GM21526 (cell line): ENCODE measurements around the gene DZIP1L.
A peak's percentile ranks its signal among the peaks of the same experiment; 100 is the strongest.

Source experiments
- ATAC-seq: cut with Tn5 transposase; IDR thresholded peaks from one replicate; pipeline ENCODE4 v1.9.1; 2021; ENCODE audit warnings: moderate library complexity; ENCODE audit not compliant: unreplicated experiment, low FRiP score

The DZIP1L gene

DNA sequence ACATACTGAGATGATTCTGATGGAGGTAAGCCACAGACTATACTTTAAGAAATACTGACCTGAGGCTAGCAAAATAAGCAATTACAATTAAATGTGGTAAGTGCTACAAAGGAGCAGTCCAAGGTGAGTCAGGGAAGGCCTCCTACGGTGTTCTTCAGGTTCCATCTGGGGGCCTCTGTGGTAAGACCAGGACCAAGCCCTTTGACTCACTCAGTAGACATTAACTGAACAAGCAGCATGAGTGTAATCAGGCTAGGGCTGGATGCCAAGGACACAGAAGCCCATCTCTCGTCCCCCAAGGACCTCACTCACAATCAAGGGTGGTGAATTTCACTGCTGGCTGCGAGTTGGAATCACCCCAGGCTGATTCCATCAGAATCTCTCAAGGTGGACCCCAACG lies 37.3 kb downstream of the DZIP1L start:
- ATAC-seq, result no peak

DNA sequence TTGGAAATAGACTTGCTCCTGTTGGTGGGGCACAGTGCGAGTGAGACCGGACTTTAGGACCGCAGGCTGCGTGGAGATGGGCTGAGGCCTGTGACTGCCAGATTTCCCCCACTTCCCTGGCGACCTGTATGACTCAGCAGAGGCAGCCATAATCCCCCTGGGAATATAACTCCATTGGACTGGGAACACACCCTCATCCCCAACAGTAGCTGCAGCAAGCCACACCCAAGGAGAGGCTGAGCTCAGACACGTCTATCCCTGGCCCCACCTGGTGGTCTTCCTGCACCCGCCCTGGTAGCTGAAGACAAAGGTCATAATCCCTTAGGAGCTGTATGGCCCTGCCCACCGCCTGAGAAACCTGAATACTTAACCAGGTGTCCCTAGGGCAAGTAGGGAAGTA lies 42.6 kb downstream of the DZIP1L start:
- ATAC-seq, result no peak

DNA sequence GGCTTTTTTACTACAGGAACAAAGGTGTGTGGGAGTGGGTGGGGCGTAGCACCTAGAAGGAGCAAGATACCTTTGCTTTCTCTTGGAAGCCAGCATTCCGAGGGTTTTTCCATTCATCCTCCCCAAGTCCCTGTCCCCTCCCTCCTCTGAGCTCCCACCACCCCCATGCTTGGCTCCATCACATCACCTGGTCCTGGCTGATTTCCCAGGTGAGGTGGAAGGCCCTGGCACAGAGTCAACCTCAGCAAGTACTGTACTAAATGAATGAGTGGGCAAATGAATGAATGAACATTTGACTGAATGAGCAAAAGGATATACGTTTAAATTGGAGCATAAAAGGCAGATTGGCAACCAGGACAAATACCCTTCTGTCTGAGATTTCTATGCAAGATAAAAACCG lies 45.4 kb downstream of the DZIP1L start:
- no peak for ATAC-seq

DNA sequence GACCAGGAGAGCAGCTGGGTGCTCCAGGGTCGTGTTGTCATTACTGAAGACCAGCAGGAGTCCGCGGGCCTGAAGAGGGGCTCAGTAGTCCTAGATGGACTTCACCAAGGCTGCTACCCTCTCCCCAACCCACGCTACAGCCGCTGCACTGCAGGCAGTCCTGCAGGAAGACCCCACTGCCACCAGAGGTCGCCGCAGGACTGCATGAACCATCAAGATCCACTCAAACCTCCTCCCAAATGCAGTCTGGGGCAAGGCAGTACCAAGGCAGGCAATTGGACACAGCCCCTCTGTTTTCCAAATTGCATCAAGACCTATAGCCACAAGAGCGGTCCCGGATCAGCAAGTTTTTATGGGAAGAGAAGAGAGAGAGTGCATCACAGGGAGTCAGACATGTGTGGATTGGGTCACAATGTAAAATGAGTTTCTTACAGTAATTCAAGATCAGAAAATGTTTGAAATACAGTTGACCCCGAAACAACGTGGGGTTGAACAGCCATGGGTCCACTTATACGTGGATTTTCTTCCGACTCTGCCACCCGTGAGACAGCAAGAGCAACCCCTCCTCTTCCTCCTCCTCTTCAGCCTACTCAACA lies 46.7 kb downstream of the DZIP1L start:
- peak; percentile 83 for ATAC-seq

DNA sequence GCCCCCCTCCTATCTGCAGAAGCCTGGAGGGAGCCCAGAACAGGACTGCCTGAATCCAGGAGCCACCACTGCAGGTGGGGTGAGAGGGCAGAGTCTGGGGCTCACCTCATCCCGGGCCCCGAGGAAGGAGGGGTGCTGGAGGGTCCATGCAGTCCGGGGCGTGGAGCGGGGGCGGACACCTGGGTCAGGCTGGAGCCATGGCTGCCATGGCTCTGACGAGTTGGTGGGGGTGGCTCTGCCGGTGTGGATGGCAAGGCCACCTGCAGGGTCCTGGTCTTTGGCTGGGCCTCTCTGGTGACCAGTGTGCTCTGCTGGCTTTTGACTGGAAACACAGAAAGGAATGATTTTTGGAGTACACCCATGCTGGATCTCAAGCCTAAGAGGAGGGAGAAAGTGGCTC lies 47.4 kb downstream of the DZIP1L start:
- ATAC-seq, result no peak

DNA sequence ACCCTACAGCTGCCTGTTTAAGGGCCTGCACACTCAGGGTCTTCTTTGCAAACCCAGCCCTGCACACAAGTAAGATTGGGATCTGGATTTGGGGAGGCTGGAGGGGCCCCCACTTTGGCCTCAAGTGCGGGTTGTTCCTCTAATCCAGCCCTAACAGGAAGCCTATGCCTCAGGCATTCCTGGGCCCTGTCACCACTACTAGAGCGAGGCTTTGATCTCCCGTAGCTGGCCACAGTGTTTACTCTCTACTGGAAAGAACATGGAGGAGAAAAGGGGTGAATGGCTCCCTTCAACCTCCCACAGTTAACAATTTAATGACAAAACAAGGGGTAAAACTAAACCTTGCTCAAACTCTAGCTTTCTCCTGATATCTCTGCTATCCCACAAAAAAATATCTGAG lies 48.4 kb downstream of the DZIP1L start:
- no peak for ATAC-seq

DNA sequence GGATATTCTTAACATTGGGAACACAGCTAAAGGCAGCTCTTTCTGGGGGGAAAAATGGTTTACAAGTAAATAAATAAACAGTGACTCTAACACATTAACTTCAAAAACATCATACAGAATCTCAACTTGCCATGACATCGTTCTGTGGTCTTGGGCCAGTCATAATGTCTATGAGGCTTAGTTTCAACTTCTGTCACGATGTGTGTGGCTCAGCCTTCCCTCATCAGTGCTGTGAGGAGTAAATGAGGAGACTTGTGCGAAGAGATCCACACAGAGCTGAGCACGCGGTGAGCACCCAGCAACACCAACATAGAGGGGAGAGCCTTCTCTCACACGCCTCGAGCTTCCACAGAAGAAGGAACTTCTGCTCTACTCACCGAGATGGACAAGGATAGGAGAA lies 49.0 kb downstream of the DZIP1L start:
- ATAC-seq, result peak; percentile 69

DNA sequence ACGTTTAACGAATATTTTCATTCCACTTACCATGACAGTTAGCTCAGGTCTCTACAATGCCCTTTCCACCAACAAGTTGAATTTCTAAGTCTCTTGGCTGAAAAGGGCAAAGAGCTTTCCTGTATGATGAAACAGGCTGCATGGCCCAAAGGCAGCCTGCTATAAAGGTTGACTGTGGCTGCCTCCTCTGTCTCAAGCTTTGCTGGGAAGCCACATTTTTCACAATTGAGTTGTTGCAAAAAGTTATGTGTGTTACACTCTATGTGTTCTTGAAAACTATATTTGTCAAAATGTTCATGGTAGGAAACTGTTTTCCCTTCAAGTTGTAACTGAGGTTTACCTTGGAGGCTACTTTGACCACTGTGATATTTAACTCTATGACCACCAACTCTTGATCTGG lies 49.5 kb downstream of the DZIP1L start:
- peak; percentile 1 for ATAC-seq

DNA sequence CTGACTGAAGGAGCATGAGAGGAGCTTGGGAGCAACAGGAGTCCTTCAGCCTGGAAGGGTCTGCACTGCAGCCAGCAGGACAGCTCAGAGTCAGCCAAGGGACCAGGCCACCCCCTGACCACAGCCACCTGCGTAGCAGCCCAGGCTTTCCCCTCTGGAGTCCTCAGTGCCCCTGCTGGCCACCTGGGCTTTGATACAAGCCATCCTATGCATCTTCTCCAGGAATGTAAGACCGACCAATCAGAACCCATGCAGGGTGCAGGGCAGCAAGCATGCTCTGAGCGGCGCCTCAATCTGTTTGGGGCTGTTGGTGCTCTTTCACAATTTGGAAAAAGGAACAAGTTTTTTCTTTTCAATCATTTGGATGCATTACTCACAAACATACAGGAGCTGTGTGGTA lies 52.0 kb downstream of the DZIP1L start:
- no peak for ATAC-seq

DNA sequence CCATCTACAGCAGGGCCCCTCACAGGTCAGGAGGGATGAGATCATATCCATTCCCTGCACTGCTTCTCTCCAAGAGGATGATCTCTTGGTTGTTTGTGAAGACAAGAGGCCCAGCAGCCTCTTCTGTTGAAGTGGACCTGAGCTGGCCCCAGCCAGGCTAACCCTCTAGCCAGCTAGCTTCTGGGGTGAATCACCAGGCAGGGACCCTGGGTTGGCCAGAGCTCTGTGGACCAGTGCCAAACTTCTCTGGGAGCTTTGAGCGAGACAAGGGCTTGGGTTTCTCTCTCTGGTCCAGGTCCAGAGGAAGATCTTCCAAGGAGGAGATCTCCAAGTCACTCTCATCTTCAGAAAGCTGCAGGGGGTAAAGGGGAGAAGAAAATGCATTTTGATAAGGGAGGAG lies 52.8 kb downstream of the DZIP1L start:
- no peak for ATAC-seq

DNA sequence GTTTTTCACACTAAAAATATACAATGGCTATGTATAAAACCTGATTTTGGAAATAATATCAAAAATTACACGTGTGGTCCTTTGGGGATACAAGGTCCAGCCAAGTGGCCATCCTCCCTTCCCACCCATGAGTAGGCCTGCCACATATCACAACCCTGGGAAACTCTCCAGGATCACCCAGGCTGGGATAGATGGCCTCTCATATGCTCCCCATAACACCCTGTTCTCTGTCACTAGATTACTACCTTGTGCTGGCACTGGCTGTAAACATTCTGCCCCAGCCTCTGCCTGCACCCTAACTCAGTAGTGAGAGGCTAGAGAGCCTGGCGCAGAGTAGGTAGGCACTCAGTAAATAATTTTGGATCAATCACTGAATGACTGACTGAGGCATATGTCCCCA lies 53.4 kb downstream of the DZIP1L start:
- no peak for ATAC-seq

DNA sequence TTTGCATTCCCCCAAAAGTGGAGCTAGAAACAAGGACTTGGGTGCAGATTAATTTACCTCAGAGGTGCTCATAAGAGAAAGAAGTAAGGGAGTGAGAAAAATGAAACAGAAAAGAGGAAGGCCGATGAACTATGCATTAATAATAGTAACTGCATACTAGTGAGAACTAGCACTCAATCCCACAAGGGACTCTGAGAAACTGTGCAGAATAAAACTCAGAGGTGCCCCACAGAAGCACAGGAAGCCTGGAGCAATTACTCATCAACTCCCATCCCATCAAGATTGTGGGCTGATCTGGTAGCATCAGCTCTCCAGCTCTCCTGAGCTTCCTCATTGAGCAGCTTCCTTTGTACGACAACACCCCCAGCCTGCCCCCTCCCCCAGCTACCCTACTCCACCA lies 54.6 kb downstream of the DZIP1L start:
- no peak for ATAC-seq

DNA sequence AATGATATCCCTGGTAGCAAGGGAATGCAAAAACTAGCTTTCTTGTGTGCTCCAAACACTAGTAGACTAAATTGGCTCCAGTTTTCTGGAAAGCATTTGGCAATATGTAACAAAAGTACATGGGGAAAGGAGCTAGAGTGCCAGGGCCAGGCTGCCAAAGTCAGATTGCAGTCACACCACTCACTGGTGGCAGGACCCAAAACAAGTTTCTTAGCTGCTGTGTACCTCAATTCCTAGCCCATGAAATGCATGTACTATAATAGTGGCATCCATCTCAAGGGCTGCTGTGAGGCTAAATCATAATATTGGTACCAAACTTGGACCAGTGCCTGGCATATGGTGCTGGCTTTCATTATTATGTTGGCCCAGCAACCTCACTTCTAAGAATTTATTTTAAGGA lies 56.1 kb downstream of the DZIP1L start:
- no peak for ATAC-seq

DNA sequence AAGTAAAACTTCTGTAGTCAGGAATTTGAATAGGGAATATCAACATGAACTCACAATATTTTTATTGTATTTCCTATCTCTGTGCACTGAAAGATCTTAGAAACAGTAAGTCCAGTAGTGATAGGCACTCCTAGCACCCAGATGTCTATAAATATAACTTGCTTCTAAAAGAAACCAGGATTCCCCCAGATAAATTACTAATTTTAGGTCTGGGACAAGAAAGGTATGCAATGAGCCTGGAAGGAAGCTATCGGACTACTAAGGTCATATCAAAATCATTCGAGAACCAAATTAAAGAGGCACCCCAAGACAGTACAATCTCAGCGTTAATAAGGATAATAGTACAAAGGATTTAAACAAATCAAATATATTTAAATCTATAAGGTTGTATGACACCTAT lies 58.0 kb downstream of the DZIP1L start:
- no peak for ATAC-seq

DNA sequence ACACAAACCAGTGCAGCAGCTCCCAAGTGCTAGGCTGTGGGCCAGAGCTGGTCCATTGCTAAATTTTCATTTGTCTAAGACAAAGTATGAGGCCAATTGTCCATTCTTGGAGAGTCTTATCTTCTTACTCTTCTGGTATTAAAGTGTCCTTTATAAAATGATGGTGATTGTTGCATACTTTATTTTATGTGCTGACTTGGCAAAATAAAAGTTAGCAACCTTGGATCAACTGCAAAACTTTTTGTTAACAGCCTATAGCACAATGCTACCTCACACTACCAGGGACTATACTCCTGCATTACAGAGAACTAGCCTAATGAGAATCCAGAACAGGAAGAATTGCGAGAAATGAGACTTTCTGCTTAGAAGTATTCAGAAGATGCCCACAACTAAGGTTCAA lies 61.4 kb downstream of the DZIP1L start:
- ATAC-seq, result no peak

DNA sequence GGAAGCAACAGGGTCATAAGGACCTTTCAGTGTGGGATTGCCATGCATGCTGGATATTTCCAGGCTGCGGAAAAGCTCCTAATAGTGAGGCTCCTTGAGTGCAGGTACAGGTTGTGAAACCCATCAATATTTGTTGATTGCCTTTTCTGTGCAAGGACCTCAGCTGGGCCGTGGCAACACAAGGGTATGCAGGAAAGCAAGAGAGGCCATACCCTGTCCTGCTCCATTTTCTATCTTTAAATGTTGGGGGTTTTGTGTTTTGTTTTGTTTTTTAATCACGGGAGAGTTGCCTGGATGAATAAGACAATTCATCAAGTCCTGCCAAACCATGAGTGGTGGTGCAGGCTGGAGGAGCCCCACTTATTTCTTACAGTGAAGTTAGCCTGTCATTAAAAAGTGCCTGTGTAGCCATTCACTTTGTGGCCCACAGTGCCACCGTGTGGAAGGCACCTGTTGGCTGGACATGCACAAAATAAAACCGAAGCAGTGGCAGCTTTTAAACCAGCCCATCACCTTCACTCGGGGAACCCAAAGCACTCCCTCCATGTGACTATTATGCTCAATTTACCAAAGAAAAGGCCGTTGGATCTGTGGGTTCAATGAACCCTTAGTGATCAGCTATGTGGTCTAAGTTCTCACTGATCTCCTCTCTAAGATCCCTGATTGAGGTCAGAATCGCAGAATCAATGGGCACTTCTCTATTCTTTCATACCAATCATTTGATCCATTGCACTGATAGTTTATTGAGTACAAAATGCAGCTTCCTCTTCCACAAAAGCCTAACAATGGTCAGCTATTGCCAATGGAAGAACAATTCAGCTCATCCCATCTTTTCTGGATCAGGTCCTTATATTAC lies 63.2 kb downstream of the DZIP1L start:
- peak; percentile 66 for ATAC-seq

DNA sequence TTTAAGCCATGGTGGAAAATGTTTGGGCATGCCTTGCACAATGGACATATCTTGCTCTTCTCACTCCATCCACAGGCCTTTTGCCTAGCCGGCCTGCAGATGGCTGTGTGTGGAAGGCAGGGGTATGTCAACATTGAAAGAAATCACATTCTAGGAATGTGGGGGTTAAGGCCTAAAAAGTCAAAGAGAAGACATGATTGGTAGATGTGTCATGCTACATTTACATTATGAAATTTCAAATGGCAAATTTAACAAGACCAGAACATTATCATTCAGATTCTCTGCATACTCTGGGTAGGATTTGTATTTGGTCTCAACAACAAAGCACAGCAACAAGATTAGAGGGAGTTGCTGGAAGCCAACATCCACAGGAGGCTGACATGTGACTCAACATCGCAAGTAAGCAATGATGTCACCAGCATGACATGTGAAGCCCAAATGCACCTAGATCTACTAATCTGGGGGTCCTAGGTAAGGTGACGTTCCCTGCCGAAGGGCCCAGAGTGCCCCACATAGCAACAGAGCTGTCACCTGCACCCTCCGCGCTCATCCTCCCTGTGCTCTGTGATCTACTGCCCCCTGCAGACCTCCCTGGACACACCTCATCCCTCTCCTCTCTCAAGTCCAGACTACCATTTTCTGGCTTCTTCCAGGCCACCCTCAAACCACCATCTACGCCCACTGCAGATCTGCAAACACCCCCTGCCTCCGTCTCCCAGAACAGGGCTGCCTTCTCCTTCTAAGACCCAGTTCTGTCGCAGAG lies 66.1 kb downstream of the DZIP1L start:
- ATAC-seq, result no peak

DNA sequence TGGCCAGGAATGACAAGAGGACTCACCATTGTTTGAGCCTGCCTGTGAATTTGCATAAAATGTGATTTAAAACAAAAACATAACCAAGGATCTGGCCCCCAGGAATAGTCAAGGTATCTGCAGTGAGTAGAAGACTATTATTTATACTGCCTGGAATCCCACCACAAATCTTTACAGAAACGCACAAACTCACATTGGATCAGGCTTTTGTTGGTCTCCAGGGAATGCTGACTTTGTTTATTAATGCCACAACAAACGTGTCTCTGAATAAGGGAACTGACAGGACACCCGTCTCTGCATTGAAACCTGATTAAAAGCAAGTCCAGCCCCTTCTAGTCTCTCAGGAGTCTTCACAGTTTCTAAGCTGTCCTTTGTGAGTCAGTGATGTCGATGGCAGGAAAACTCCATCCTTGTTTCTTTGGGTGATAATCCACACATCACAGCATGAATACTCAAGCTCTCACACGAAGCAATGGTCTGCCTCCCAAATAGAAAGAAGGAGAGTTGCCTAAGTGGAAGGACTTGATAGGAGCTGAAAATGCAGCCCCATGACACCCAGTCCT lies 67.7 kb downstream of the DZIP1L start:
- no peak for ATAC-seq

DNA sequence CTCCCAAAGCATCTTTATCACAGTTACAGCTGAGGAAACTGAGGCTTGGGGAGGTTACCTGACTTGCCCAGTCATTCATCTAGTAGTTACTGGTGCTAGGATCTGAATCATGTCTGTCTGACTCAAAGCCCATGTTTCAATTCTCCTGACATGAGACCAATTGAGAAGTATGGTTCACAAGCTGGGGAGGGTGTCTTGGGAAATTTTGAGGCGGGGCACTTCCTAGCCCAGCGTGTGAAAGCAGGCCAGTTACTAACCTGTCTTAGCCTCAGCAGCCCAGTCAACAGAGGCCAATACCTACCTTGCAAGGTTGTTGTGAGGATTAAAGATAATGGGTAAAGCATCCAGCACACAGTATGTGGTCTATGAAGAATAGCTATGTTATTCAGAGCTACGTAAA lies 68.5 kb downstream of the DZIP1L start:
- ATAC-seq, result no peak

DNA sequence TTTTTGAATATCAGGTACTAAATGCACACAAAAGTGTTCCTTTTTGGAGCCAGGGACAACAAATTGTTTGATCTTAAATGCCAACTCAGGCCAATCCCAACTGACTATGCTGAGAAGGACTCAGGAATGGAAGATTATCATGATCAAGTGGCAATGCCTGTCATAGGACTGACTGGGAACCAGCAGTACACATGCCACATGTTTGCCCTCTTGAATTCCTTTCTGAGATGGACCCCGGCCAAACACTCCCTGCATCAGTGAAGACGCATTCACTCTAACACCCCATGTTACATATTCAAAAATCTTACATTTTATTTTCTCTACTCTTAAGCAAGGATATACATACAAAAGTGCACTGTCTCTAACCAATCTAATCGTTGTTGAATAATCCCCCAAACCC lies 69.3 kb downstream of the DZIP1L start:
- no peak for ATAC-seq

DNA sequence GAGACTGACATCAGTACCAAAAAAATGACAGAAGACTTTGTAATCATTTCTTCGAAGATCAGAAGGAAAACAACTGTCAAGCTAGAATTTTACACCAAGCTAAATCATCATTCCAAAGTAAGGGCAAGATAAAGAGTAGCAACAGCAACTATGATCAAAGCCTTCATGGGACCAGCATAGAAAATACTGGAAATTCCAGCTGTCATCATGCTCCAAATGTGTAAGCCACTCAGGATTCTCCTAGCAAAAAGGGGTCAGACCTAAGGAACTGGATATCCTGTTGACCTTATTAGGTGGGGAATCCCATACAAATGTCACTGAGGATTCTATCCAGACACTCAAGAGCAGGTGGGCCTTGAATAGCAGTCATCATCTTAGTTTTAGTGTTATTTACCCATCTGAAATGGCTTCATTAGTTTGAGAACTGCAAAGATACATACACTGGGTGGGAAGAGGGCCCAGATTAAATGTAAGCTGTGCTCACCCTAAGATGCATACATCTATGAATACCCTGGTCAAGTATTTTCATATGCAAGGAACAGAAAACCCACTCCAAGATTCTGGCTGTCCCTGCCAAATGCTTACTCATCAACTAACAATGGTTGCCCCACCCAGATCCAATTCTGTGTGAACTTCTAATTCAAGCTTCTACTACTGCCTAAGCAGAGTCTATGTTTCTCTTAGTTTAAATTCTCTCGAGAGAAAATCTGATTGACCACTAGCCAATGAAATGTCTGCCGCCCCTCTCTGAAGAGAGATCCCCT lies 72.0 kb downstream of the DZIP1L start:
- ATAC-seq, result no peak
